ENCODE measurements around the gene TEX9. TPM values are rescaled to one million over a fixed set of nuclear protein-coding genes. Genes with fewer than 3 reads are reported as not detected.

Gene TEX9
- total RNA-seq, 6 experiments from 2014 or later = 0.31 to 1.4 (median 0.65) TPM

- intact Hi-C loops (cut with DNase I) = no loop called here
Observed at GRCh38 chr15:56454836-56455235, 89.6 kb downstream of the TEX9 start.

GRCh38 chr15:56456229-56456628, 91.0 kb downstream of the TEX9 start:
- H3K27me3 ChIP-seq = no peaks in the 10 kb centered on the region

More at GRCh38 chr15:56454836-56455235, 89.6 kb downstream of the TEX9 start:
- DNase-seq (no peak), ATAC-seq (peak in 3 of 4 donors; percentile 33 to 48 (median 44))
- H3K4me3 ChIP-seq = no peak overlapping the region
- H3K9me3 ChIP-seq = no peaks in the 10 kb centered on the region
- H3K27ac ChIP-seq = no peak overlapping the region
- H3K36me3 ChIP-seq = no peaks in the 10 kb centered on the region
- no peak for TF ChIP-seq CTCF (IDR thresholded peaks at IDR 0.05)
- TF ChIP-seq POLR2A (IDR thresholded peaks at IDR 0.05) = no peak
- 58% methylated on average over 1 of the region's 1 CpG for WGBS (ENCODE audit: insufficient coverage, low coverage, low lambda C conversion rate, missing lambda C conversion rate)
- H3K27me3 ChIP-seq = no peaks in the 10 kb centered on the region
- peaks cover 0 to 11% (median 0%) of the 10 kb centered on the region in 4 donors for H3K4me1 ChIP-seq

GRCh38 chr15:56459096-56459495, 93.9 kb downstream of the TEX9 start:
- 87% methylated on average over 2 of the region's 2 CpGs for WGBS (ENCODE audit: insufficient coverage, low coverage, low lambda C conversion rate, missing lambda C conversion rate)

More at GRCh38 chr15:56456229-56456628, 91.0 kb downstream of the TEX9 start:
- H3K9me3 ChIP-seq = no peaks in the 10 kb centered on the region
- no peak for DNase-seq
- no peak for TF ChIP-seq POLR2A (IDR thresholded peaks at IDR 0.05)
- TF ChIP-seq CTCF (IDR thresholded peaks at IDR 0.05) = no peak
- intact Hi-C loops (cut with DNase I) = no loop called here
- H3K4me1 ChIP-seq = peaks cover 0 to 11% (median 0%) of the 10 kb centered on the region in 4 donors
- ATAC-seq = peak; percentile 49 to 70 (median 51)
- WGBS (ENCODE audit: insufficient coverage, low coverage, low lambda C conversion rate, missing lambda C conversion rate) = 19% methylated on average over 3 of the region's 3 CpGs
- no peaks in the 10 kb centered on the region for H3K36me3 ChIP-seq
- no peak overlapping the region for H3K4me3 ChIP-seq
- H3K27ac ChIP-seq = peak overlapping the region in 2 of 3 donors; percentile 30 to 51

GRCh38 chr15:56460071-56460470, 94.8 kb downstream of the TEX9 start:
- no peak for ATAC-seq
- no peaks in the 10 kb centered on the region for H3K36me3 ChIP-seq
- 40% methylated on average over 1 of the region's 1 CpG for WGBS (ENCODE audit: insufficient coverage, low coverage, low lambda C conversion rate, missing lambda C conversion rate)
- peaks cover 0 to 18% (median 0%) of the 10 kb centered on the region in 4 donors for H3K4me1 ChIP-seq
- H3K4me3 ChIP-seq = no peak overlapping the region
- H3K27me3 ChIP-seq = no peaks in the 10 kb centered on the region
- no peak for DNase-seq
- H3K27ac ChIP-seq = no peak overlapping the region
- TF ChIP-seq CTCF (IDR thresholded peaks at IDR 0.05) (no peak), POLR2A (IDR thresholded peaks at IDR 0.05) (no peak)
- no peaks in the 10 kb centered on the region for H3K9me3 ChIP-seq
- intact Hi-C loops (cut with DNase I) = no loop called here

More at GRCh38 chr15:56459096-56459495, 93.9 kb downstream of the TEX9 start:
- no peaks in the 10 kb centered on the region for H3K27me3 ChIP-seq
- TF ChIP-seq CTCF (IDR thresholded peaks at IDR 0.05) = no peak
- no peak for TF ChIP-seq POLR2A (IDR thresholded peaks at IDR 0.05)
- ATAC-seq (no peak), DNase-seq (no peak)
- no peaks in the 10 kb centered on the region for H3K36me3 ChIP-seq
- H3K27ac ChIP-seq = no peak overlapping the region
- no peaks in the 10 kb centered on the region for H3K9me3 ChIP-seq
- H3K4me3 ChIP-seq = no peak overlapping the region
- H3K4me1 ChIP-seq = peaks cover 0 to 13% (median 0%) of the 10 kb centered on the region in 4 donors
- intact Hi-C loops (cut with DNase I) = no loop called here

Measured in right lobe of liver (tissue), 6 donors.